Tibial nerve (tissue), 4 donors: Measurements from ENCODE around the gene SOS1. TPM values are rescaled to one million over a fixed set of nuclear protein-coding genes. Genes with fewer than 3 reads are reported as not detected.
"Not testable (repeated sequence)": the region's sequence is repeated elsewhere in the genome, so short reads cannot be mapped to it uniquely, and the experiment has no call there.

Source experiments
- DNase-seq, 2 donors: peaks; one replicate each; pipeline ENCODE4 v3.0.0-alpha.2; 2019; ENCODE audit warnings: low spot score in 2 of 2
- H3K27ac ChIP-seq, 4 donors: fragments of 200-600 bp; sonication (generic) in 3 of 4; one replicate each; pipeline ENCODE4 v1.5.1; 2017 to 2019; ENCODE audit warnings: mild to moderate bottlenecking in 1 of 4
- H3K27me3 ChIP-seq, 2 donors: fragments of 200-600 bp; sonication (generic) in 1 of 2; one replicate each; pipeline versions ENCODE4 v1.5.1 to v1.6.0; 2017 to 2019
- H3K36me3 ChIP-seq, 3 donors: fragments of 200-600 bp; sonication (generic); one replicate each; pipeline ENCODE4 v1.5.1; 2018 to 2019
- H3K4me1 ChIP-seq, 4 donors: fragments of 200-600 bp; sonication (generic) in 3 of 4; one replicate each; pipeline ENCODE4 v1.5.1; 2017 to 2019
- H3K4me3 ChIP-seq, 4 donors: fragments of 200-600 bp; sonication (generic) in 3 of 4; one replicate each; pipeline ENCODE4 v1.5.1; 2017 to 2019; ENCODE audit warnings: mild to moderate bottlenecking in 1 of 4, moderate library complexity in 1 of 4
- H3K9me3 ChIP-seq, 4 donors: fragments of 200-600 bp; sonication (generic) in 3 of 4; one replicate each; pipeline ENCODE4 v1.5.1; 2017 to 2019
- EP300 ChIP-seq, 2 donors: sonication (generic); formaldehyde crosslinking; IDR thresholded peaks; one replicate each; pipeline ENCODE4 v1.6.1; 2017; ENCODE audit warnings: antibody characterized with exemption in 2 of 2, mild to moderate bottlenecking in 1 of 2
- POLR2A ChIP-seq, 2 donors: fragments of 450-650 bp; IDR thresholded peaks; one replicate each; pipeline ENCODE4 v1.6.1; 2017; ENCODE audit warnings: antibody characterized with exemption in 2 of 2, mild to moderate bottlenecking in 2 of 2, moderate library complexity in 2 of 2
- WGBS, 2 donors: methylation state at CpG; one replicate each; pipeline ENCODE4 v1.1.5; 2018; 5-methylcytosine and 5-hydroxymethylcytosine counted together
- total RNA-seq, 4 donors: library from RNA; depleted of rRNA; stranded (reverse); fragments of >200 nt; gene quantifications; one replicate each; pipeline ENCODE4 v1.1.0, GENCODE V29; 2016
- TF ChIP-seq, protein P1 (sequence below), 5 experiments: fragments of 200-600 bp in 3 of 5; fragments of 450-650 bp in 2 of 5; sonication (generic) in 3 of 5; IDR thresholded peaks; one replicate each; pipeline ENCODE4 v1.5.1; 2016 to 2019; ENCODE audit warnings: antibody characterized with exemption in 5 of 5, mild to moderate bottlenecking in 3 of 5, moderate library complexity in 2 of 5

The SOS1 gene
- total RNA-seq, 4 donors from 2014 or later: 18.6 to 27.3 (median 23.4) TPM

DNA sequence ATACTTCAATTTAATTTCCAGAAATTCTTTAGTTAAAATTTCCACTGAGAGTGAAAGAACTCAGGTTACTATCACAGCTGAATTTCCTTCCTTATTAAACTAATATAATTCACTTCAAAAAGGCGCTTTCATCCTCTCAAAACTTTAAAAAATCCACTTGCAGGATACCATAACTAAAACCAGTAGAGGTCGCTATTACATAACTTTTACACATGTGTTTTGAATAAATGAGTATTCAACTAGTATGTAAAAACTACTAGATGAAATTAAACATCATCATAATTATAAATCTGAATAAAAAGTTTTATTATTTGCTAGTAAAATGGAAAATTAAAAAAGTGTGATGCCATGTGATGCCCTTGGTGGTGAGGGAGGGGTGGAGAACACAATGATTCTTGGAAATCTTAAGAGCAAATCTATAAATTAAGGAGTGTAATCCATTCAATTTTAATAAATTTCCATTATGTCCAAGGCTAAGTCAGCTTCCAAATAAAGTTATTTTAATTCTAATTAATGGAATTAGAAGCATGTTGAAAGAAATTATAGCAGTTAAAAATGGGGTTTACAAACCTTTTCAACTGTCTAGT, 61.4 kb downstream of the SOS1 start:
- Histone ChIP-seq H3K36me3 (peaks cover 0 to 14% (median 0%) of the 10 kb centered on the region in 3 donors), H3K9me3 (no peaks in the 10 kb centered on the region), H3K4me3 (no peak overlapping the region), H3K27me3 (no peaks in the 10 kb centered on the region), H3K27ac (no peak overlapping the region), H3K4me1 (no peaks in the 10 kb centered on the region)
- WGBS, 2 donors: 21 to 22% methylated on average over 2 of the region's 2 CpGs
- DNase-seq: no peak
- TF ChIP-seq, protein P1, sequence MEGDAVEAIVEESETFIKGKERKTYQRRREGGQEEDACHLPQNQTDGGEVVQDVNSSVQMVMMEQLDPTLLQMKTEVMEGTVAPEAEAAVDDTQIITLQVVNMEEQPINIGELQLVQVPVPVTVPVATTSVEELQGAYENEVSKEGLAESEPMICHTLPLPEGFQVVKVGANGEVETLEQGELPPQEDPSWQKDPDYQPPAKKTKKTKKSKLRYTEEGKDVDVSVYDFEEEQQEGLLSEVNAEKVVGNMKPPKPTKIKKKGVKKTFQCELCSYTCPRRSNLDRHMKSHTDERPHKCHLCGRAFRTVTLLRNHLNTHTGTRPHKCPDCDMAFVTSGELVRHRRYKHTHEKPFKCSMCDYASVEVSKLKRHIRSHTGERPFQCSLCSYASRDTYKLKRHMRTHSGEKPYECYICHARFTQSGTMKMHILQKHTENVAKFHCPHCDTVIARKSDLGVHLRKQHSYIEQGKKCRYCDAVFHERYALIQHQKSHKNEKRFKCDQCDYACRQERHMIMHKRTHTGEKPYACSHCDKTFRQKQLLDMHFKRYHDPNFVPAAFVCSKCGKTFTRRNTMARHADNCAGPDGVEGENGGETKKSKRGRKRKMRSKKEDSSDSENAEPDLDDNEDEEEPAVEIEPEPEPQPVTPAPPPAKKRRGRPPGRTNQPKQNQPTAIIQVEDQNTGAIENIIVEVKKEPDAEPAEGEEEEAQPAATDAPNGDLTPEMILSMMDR (IDR thresholded peaks at IDR 0.05): peak; percentile 54 to 69 (median 62)
- no peak for TF ChIP-seq POLR2A (IDR thresholded peaks at IDR 0.05)

DNA sequence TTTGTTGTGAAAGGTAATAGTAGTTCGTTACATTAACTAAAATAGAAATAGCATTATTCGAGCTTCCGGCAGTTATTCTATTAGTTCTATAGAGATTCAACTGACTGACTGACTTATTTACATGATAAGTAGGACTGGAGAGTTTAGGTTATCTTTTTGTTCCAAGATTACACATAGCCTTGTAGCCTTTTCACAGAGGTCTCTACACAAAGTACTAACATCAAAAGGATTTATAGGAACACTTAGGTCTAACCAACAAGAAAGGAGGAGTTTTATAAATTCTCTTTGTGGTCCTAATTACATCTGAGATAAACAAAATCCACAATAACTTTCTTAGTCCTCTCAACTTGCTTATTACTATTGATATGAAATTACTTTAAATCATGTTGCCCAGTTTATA, 62.8 kb downstream of the SOS1 start:
- Histone ChIP-seq H3K9me3 (no peaks in the 10 kb centered on the region), H3K4me3 (no peak overlapping the region), H3K4me1 (no peaks in the 10 kb centered on the region), H3K27ac (no peak overlapping the region), H3K36me3 (peaks cover 0 to 22% (median 0%) of the 10 kb centered on the region in 3 donors), H3K27me3 (no peaks in the 10 kb centered on the region)
- DNase-seq: no peak
- 89 to 95% methylated on average over 3 of the region's 3 CpGs for WGBS, 2 donors
- TF ChIP-seq EP300 (IDR thresholded peaks at IDR 0.05) (no peak), POLR2A (IDR thresholded peaks at IDR 0.05) (no peak)
- TF ChIP-seq, protein P1 (IDR thresholded peaks at IDR 0.05): no peak

- not testable (repeated sequence) for H3K27ac ChIP-seq, H3K9me3 ChIP-seq, H3K4me1 ChIP-seq, H3K27me3 ChIP-seq, H3K4me3 ChIP-seq, DNase-seq
- WGBS, 2 donors: 98% methylated on average over 6 of the region's 6 CpGs
- H3K36me3 ChIP-seq: peaks cover 0 to 59% (median 3%) of the 10 kb centered on the region in 3 donors
Observed at GRCh38 chr2:39052665-39053064, 68.2 kb downstream of the SOS1 start.

GRCh38 chr2:39050109-39050508, 70.7 kb downstream of the SOS1 start:
- WGBS, 2 donors: 92 to 95% methylated on average over 1 of the region's 1 CpG
- H3K27me3 ChIP-seq: no peaks in the 10 kb centered on the region
- peaks cover 0 to 61% (median 3%) of the 10 kb centered on the region in 3 donors for H3K36me3 ChIP-seq
- no peak for DNase-seq
- TF ChIP-seq POLR2A (IDR thresholded peaks at IDR 0.05) (no peak), EP300 (IDR thresholded peaks at IDR 0.05) (no peak)
- TF ChIP-seq, protein P1 (IDR thresholded peaks at IDR 0.05): no peak
- no peaks in the 10 kb centered on the region for H3K4me1 ChIP-seq
- no peak overlapping the region for H3K27ac ChIP-seq
- no peak overlapping the region for H3K4me3 ChIP-seq
- H3K9me3 ChIP-seq: no peaks in the 10 kb centered on the region

GRCh38 chr2:39039072-39039471, 81.8 kb downstream of the SOS1 start:
- DNase-seq: no peak
- Histone ChIP-seq H3K36me3 (peaks cover 0 to 36% (median 0%) of the 10 kb centered on the region in 3 donors), H3K9me3 (no peaks in the 10 kb centered on the region), H3K4me1 (no peaks in the 10 kb centered on the region), H3K27ac (no peak overlapping the region), H3K27me3 (no peaks in the 10 kb centered on the region), H3K4me3 (no peak overlapping the region)
- TF ChIP-seq EP300 (IDR thresholded peaks at IDR 0.05): no peak
- TF ChIP-seq, protein P1 (IDR thresholded peaks at IDR 0.05): no peak
- no peak for TF ChIP-seq POLR2A (IDR thresholded peaks at IDR 0.05)
- WGBS, 2 donors: 97 to 98% methylated on average over 2 of the region's 2 CpGs

DNA sequence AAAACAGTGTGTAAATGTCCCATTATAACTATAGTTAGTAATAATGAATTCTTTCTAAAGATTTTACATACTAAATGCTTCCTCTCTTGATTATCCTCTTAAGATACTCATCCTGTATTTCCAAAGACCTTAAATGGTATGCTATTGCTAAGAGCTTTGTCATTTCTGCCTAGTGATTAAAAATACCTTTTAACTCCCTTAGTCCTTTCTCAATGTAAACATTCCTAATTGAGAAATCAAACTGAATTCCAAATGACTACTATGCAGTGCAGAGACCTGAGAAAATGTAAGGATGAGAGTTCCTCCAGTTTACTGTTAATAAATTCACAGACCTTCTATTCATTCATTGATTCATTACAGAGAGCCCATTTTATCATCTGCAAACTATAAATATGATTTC, 86.9 kb downstream of the SOS1 start:
- Histone ChIP-seq H3K4me3 (no peak overlapping the region), H3K4me1 (no peaks in the 10 kb centered on the region), H3K27ac (no peak overlapping the region), H3K27me3 (no peaks in the 10 kb centered on the region), H3K36me3 (peaks cover 0 to 34% (median 0%) of the 10 kb centered on the region in 3 donors), H3K9me3 (no peaks in the 10 kb centered on the region)
- TF ChIP-seq, protein P1 (IDR thresholded peaks at IDR 0.05): no peak
- TF ChIP-seq EP300 (IDR thresholded peaks at IDR 0.05) (no peak), POLR2A (IDR thresholded peaks at IDR 0.05) (no peak)
- no peak for DNase-seq
